Activated CD8-positive, alpha-beta memory T cell treated with anti-CD3 and anti-CD28 coated beads, Interleukin-2, amount 10 ng/mL, durations not matched to agents 7 days and 5 days (primary cell): ENCODE results near the gene EXD1. TPM values are rescaled to one million over a fixed set of nuclear protein-coding genes. Genes with fewer than 3 reads are reported as not detected.
"Not testable (repeated sequence)": the region's sequence is repeated elsewhere in the genome, so short reads cannot be mapped to it uniquely, and the experiment has no call there.

Experiments used
- ATAC-seq: fragments of 150-1000 bp; cut with Tn5 transposase; one replicate; pipeline ENCODE4 v1.10.0; 2021; ENCODE audit warnings: moderate library complexity
- CTCF ChIA-PET: fragments of 350-600 bp; sonication (Branson Sonifier 250); formaldehyde crosslinking; loops from one replicate; lab custom pipeline; 2021; ENCODE audit warnings: antibody characterized with exemption; lab: Charles Lee
- DNase-seq: peaks from one replicate; pipeline ENCODE4 v3.0.0-alpha.2; 2020
- H3K27ac Mint-ChIP-seq: one replicate; pipeline ENCODE4 v1.8.0; 2021; ENCODE audit warnings: mild to moderate bottlenecking, mixed read lengths
- H3K27me3 Mint-ChIP-seq: one replicate; pipeline ENCODE4 v1.8.0; 2021; ENCODE audit warnings: mixed read lengths
- H3K36me3 Mint-ChIP-seq: one replicate; pipeline ENCODE4 v1.8.0; 2021; ENCODE audit warnings: mild to moderate bottlenecking, mixed read lengths
- H3K4me1 Mint-ChIP-seq: one replicate; pipeline ENCODE4 v1.8.0; 2021; ENCODE audit warnings: mixed read lengths
- H3K4me3 Mint-ChIP-seq: one replicate; pipeline ENCODE4 v1.8.0; 2021; ENCODE audit warnings: mild to moderate bottlenecking, moderate library complexity, mixed read lengths
- H3K9me3 Mint-ChIP-seq: one replicate; pipeline ENCODE4 v1.8.0; 2022; ENCODE audit warnings: low read depth, mixed read lengths
- total RNA-seq, 2 experiments: library from RNA; stranded (reverse); gene quantifications; one replicate each; pipeline ENCODE4 v1.2.3, GENCODE V29; 2021

Gene EXD1
- total RNA-seq, 2 experiments from 2014 or later: not detected

DNA sequence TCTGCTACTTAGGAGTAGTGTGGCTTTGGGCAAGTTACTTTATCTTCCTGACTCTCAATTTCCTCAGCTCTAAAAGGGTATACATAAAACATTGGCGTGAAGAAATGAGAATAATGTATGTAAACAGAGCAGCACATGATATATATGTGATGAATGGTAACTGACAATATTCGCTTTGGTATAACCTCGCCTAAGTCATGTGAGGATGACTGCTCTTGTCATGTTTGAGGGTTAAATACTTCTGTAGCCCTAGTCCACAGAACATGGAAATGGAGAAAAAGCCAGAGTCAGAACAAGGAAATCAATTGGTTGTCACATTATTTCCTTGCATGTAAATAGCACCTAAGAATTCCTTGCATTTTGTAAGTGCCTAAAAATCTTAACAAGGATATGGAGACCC lies 25.5 kb upstream of the EXD1 start:
- Mint-ChIP-seq H3K27me3 (no peaks in the 10 kb centered on the region), H3K9me3 (no peaks in the 10 kb centered on the region), H3K36me3 (peaks cover 7% of the 10 kb centered on the region), H3K4me3 (no peak overlapping the region), H3K4me1 (no peaks in the 10 kb centered on the region), H3K27ac (no peak overlapping the region)
- ATAC-seq (no peak), DNase-seq (no peak)
- CTCF ChIA-PET: interaction anchor here (0.9 kb wide), 1 partner anchor 133 kb away, joined by 3 read pairs; no protein-coding TSS in a partner anchor

GRCh38 chr15:41254560-41254959 lies 24.0 kb upstream of the EXD1 start:
- CTCF ChIA-PET: interaction anchor here (1.6 kb wide), 1 partner anchor 24 kb away, joined by 5 read pairs; the partner anchor contains the start of genes CHP1 and EXD1
- no peaks in the 10 kb centered on the region for H3K27me3 Mint-ChIP-seq

DNA sequence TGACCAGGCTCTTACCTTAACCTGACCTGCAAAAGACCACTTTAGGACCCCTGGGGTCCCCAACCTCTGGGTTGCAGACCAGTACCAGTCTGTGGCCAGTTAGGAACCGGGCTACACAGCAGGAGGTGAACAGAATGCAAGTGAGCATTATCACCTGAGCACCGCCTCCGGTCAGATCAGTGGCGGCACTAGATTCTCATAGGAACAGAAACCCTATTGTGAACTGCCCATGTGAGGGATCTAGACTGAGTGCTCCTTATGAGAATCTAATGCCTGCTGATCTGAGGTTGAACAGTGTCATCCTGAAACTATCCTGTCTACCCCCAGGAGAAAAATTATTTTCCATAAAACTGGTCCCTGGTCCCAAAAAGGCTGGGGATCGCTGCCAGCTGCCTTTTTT lies 20.9 kb upstream of the EXD1 start:
- Mint-ChIP-seq H3K4me1 (no peaks in the 10 kb centered on the region), H3K36me3 (peaks cover 3% of the 10 kb centered on the region), H3K4me3 (no peak overlapping the region), H3K27ac (no peak overlapping the region), H3K9me3 (no peaks in the 10 kb centered on the region), H3K27me3 (no peaks in the 10 kb centered on the region)
- CTCF ChIA-PET: interaction anchor here (1.0 kb wide), 1 partner anchor 392 kb away, joined by 3 read pairs; no protein-coding TSS in a partner anchor
- no peak for ATAC-seq
- DNase-seq: no peak

More at GRCh38 chr15:41254560-41254959, 24.0 kb upstream of the EXD1 start:
- ATAC-seq: no peak
- H3K4me1 Mint-ChIP-seq: no peaks in the 10 kb centered on the region
- no peaks in the 10 kb centered on the region for H3K9me3 Mint-ChIP-seq
- H3K36me3 Mint-ChIP-seq: peaks cover 7% of the 10 kb centered on the region
- H3K27ac Mint-ChIP-seq: no peak overlapping the region
- no peak for DNase-seq
- H3K4me3 Mint-ChIP-seq: no peak overlapping the region

DNA sequence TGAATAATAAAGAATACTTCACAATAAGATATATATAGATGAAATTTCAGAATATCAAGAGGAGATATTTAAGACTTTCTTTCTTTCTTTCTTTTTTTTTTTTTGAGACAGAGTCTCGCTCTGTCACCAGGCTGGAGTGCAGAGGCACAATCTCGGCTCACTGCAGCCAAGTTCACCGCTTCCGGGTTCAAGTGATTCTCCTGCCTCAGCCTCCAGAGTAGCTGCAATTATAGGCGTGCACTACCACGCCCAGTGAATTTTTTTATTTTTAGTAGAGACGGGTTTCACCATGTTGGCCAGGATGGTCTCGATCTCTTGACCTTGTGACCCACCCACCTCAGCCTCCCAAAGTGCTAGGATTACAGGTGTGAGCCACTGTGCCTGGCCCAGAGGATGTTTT lies 20.2 kb upstream of the EXD1 start:
- H3K27ac Mint-ChIP-seq, H3K36me3 Mint-ChIP-seq, H3K27me3 Mint-ChIP-seq, ATAC-seq, CTCF ChIA-PET, H3K4me1 Mint-ChIP-seq, H3K9me3 Mint-ChIP-seq, H3K4me3 Mint-ChIP-seq, DNase-seq: not testable (repeated sequence)

DNA sequence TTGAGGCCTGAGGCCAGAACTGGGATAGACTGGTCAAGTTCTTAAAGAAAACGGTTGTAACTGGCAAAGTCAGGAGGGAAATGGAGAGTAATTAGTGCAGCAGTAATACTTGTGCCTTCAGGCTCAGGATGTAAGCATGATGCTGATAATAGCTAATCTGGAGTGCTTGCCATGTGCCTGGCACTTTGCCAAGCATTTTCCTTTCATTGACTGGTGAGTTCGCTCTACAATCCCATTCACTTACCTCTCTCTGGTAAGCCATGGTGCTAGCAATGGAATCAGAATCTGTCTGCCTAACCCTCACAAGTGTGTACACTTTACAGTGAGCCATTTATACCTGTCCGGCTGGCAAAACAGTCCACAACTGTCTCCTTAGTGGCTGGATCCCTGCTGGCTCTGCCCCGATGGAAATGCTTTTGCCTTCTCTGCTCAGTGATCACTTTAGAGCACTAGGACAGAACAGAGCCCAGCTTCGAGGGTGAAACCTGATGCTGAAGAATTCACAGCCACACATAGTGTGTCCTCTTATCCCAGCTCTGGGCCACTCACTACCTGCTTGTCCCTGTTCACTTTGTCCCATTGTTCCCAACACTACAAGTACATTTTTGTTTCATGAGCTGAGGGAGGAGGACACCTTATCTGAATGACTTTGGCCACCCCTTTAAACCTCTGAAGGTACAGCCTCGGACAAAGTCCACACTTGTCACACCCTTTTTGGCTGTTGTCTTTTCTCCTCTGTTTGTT lies 10.8 kb upstream of the EXD1 start:
- CTCF ChIA-PET: interaction anchor here (4.0 kb wide), 1 partner anchor 11 kb away, joined by 16 read pairs; the partner anchor contains the start of genes CHP1 and EXD1
- Mint-ChIP-seq H3K4me1 (peaks cover 10% of the 10 kb centered on the region), H3K27ac (no peak overlapping the region), H3K36me3 (peaks cover 9% of the 10 kb centered on the region), H3K9me3 (no peaks in the 10 kb centered on the region), H3K4me3 (no peak overlapping the region), H3K27me3 (no peaks in the 10 kb centered on the region)
- no peak for DNase-seq
- ATAC-seq: no peak

DNA sequence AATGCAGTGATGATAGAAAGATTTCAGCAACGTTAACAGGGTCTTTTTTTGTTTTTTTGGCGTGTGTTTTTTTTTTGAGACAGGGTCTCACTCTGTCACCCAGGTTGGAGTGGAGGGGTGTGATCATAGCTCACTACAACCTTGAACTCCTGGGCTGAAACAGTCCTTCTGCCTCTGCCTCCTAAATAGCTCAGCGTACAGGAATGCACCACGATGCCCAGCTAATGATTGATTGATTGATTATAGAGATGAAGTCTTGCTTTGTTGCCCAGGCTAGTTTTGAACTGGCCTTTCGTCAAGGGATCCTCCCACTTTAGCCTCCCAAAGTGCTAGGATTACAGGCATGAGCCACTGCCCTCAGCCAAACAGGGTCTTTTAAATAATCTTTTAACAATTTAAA lies 7.5 kb upstream of the EXD1 start:
- peaks cover 11% of the 10 kb centered on the region for H3K4me1 Mint-ChIP-seq
- H3K9me3 Mint-ChIP-seq: no peaks in the 10 kb centered on the region
- no peak overlapping the region for H3K27ac Mint-ChIP-seq
- H3K27me3 Mint-ChIP-seq: no peaks in the 10 kb centered on the region
- no peaks in the 10 kb centered on the region for H3K36me3 Mint-ChIP-seq
- ATAC-seq: no peak
- H3K4me3 Mint-ChIP-seq: no peak overlapping the region
- CTCF ChIA-PET: no interaction called here
- DNase-seq: no peak

DNA sequence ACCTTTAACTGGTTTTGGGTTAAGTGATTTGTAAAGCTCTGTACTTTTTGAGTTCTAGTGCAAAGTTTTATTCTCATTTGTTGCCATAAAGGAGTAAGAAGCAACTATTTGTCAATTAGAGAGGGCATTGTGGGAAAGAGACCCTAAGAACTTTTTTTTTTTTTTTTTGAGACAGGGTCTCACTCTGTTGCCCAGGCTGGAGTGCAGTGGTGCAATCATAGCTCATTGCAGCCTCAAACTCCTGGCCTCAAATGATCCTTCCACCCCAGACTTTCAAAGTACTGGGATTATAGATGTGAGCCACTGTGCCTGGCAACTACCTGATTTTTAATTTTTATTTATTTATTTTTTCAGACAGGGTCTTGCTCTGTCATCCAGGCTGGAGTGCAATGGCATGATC lies 5.4 kb upstream of the EXD1 start:
- Mint-ChIP-seq H3K4me1 (peaks cover 25% of the 10 kb centered on the region), H3K27ac (no peak overlapping the region), H3K27me3 (no peaks in the 10 kb centered on the region), H3K9me3 (no peaks in the 10 kb centered on the region), H3K36me3 (no peaks in the 10 kb centered on the region), H3K4me3 (no peak overlapping the region)
- DNase-seq: no peak
- no peak for ATAC-seq
- CTCF ChIA-PET: interaction anchor here (0.5 kb wide), 1 partner anchor 221 kb away, joined by 3 read pairs; no protein-coding TSS in a partner anchor

GRCh38 chr15:41235228-41235627 lies 4.7 kb upstream of the EXD1 start:
- H3K4me3 Mint-ChIP-seq, H3K9me3 Mint-ChIP-seq, H3K27me3 Mint-ChIP-seq, H3K36me3 Mint-ChIP-seq, H3K27ac Mint-ChIP-seq, CTCF ChIA-PET, ATAC-seq, DNase-seq: not testable (repeated sequence)
- H3K4me1 Mint-ChIP-seq: peaks cover 32% of the 10 kb centered on the region

DNA sequence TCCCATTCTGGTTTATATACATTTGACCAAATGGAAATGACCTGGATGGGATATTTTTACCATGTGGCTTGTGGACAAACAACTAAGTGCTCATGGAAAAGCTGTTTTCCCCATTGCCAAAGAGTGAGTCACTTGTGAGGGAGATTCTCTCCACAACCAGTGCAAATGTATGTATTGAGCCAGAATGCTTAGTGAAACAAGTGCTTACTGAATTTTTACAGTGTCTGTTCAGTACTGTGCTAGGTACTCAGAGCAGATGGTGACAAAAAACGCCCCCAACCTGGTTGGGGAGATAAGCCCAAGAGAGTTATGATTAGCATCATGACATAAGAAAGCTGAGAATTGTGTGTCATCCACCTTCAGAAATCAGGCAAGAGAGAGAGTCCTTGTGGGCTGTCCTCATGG lies 2.8 kb upstream of the EXD1 start:
- H3K4me3 Mint-ChIP-seq: no peak overlapping the region
- peaks cover 7% of the 10 kb centered on the region for H3K27me3 Mint-ChIP-seq
- DNase-seq (no peak), ATAC-seq (no peak)
- CTCF ChIA-PET: interaction anchor here (1.0 to 3.4 kb wide), 2 partner anchors 16 to 292 kb away, joined by 3 to 15 read pairs; no protein-coding TSS in a partner anchor
- H3K9me3 Mint-ChIP-seq: no peaks in the 10 kb centered on the region
- no peak overlapping the region for H3K27ac Mint-ChIP-seq
- no peaks in the 10 kb centered on the region for H3K36me3 Mint-ChIP-seq
- peaks cover 29% of the 10 kb centered on the region for H3K4me1 Mint-ChIP-seq

- peak overlapping the region; percentile 88 for H3K4me3 Mint-ChIP-seq
- peaks cover 25% of the 10 kb centered on the region for H3K4me1 Mint-ChIP-seq
- H3K9me3 Mint-ChIP-seq: no peaks in the 10 kb centered on the region
- no peaks in the 10 kb centered on the region for H3K36me3 Mint-ChIP-seq
- ATAC-seq: peak; percentile 61
- CTCF ChIA-PET: interaction anchor here (0.6 to 3.4 kb wide), 19 partner anchors 10 to 664 kb away, joined by 3 to 16 read pairs (median 3); partner anchors contain the start of genes CHAC1, INO80 and VPS18
- no peak for DNase-seq
- peak overlapping the region; percentile 86 for H3K27ac Mint-ChIP-seq
- H3K27me3 Mint-ChIP-seq: peaks cover 12% of the 10 kb centered on the region
Measured at GRCh38 chr15:41231422-41232226, 1.1 kb upstream of the EXD1 start.

DNA sequence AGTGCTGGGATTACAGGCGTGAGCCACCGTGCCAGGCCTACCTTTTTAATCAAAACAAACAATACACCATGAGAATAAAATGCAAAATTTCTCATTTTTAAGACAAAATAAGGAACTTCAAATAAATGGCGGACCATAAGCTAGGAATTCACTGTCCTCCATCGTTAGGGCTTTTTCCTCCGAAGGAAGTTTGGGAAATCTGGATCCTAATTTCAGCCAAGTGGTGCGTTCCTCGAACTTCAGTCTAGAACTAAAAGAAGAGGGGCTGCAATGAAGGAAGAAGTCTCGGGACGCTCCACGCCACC lies 260 bp downstream of the EXD1 start:
- Mint-ChIP-seq H3K4me3 (peak overlapping the region; percentile 88), H3K27ac (peak overlapping the region; percentile 86), H3K4me1 (peaks cover 25% of the 10 kb centered on the region), H3K36me3 (no peaks in the 10 kb centered on the region), H3K9me3 (no peaks in the 10 kb centered on the region), H3K27me3 (peaks cover 17% of the 10 kb centered on the region)
- ATAC-seq: no peak
- CTCF ChIA-PET: interaction anchor here (0.7 to 3.4 kb wide), 10 partner anchors 12 to 336 kb away, joined by 3 to 16 read pairs (median 4); partner anchors contain the start of gene VPS18
- DNase-seq: no peak

- Mint-ChIP-seq H3K36me3 (no peaks in the 10 kb centered on the region), H3K9me3 (no peaks in the 10 kb centered on the region), H3K4me3 (no peak overlapping the region), H3K27ac (no peak overlapping the region), H3K4me1 (no peaks in the 10 kb centered on the region), H3K27me3 (peaks cover 45% of the 10 kb centered on the region)
- no peak for DNase-seq
- ATAC-seq: no peak
- CTCF ChIA-PET: no interaction called here
Measured at GRCh38 chr15:41219381-41219780, 11.2 kb downstream of the EXD1 start.

- no peaks in the 10 kb centered on the region for H3K36me3 Mint-ChIP-seq
- peaks cover 45% of the 10 kb centered on the region for H3K27me3 Mint-ChIP-seq
- ATAC-seq (no peak), DNase-seq (no peak)
- H3K27ac Mint-ChIP-seq: no peak overlapping the region
- no peaks in the 10 kb centered on the region for H3K4me1 Mint-ChIP-seq
- no peak overlapping the region for H3K4me3 Mint-ChIP-seq
- CTCF ChIA-PET: interaction anchor here (1.2 kb wide), 1 partner anchor 12 kb away, joined by 4 read pairs; the partner anchor contains the start of gene CHP1
- no peaks in the 10 kb centered on the region for H3K9me3 Mint-ChIP-seq
Measured at GRCh38 chr15:41218851-41219250, 11.7 kb downstream of the EXD1 start.
